ENCODE measurements around the gene JAK2.

JAK2 gene

DNA sequence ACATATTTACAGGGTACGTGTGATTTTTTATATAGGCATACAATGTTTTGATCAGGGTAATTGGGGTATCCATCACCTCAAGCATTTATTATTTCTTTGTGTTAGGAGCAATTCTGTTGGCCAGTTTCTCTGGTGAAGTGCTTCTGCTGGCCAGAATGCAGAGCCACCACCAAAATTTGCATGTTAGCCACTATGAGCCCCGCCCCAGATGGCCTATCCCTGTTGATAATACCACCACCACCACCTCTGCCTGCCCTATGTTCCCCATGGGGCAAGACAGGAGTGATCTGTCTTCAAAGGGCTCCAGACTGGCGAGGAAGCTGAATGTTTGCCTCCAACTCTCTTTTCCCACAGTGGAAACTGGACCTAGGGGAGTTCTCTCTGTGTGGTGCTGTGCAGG is 26.0 kb upstream of the JAK2 start:
- no peaks in the 10 kb centered on the region for H3K36me3 ChIP-seq
- TF ChIP-seq, protein P1, sequence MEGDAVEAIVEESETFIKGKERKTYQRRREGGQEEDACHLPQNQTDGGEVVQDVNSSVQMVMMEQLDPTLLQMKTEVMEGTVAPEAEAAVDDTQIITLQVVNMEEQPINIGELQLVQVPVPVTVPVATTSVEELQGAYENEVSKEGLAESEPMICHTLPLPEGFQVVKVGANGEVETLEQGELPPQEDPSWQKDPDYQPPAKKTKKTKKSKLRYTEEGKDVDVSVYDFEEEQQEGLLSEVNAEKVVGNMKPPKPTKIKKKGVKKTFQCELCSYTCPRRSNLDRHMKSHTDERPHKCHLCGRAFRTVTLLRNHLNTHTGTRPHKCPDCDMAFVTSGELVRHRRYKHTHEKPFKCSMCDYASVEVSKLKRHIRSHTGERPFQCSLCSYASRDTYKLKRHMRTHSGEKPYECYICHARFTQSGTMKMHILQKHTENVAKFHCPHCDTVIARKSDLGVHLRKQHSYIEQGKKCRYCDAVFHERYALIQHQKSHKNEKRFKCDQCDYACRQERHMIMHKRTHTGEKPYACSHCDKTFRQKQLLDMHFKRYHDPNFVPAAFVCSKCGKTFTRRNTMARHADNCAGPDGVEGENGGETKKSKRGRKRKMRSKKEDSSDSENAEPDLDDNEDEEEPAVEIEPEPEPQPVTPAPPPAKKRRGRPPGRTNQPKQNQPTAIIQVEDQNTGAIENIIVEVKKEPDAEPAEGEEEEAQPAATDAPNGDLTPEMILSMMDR (IDR thresholded peaks at IDR 0.05) = no peak
- peaks cover 0 to 61% (median 9%) of the 10 kb centered on the region in 4 donors for H3K4me1 ChIP-seq
- peaks cover 0 to 4% (median 0%) of the 10 kb centered on the region in 3 donors for H3K9me3 ChIP-seq
- intact Hi-C loops (cut with DNase I; ENCODE audit: low total_unique reads) = no loop called here
- H3K27me3 ChIP-seq = no peaks in the 10 kb centered on the region
- H3K27ac ChIP-seq = peak overlapping the region; percentile 24 to 58
- H3K4me3 ChIP-seq = no peak overlapping the region
- no peak for DNase-seq

DNA sequence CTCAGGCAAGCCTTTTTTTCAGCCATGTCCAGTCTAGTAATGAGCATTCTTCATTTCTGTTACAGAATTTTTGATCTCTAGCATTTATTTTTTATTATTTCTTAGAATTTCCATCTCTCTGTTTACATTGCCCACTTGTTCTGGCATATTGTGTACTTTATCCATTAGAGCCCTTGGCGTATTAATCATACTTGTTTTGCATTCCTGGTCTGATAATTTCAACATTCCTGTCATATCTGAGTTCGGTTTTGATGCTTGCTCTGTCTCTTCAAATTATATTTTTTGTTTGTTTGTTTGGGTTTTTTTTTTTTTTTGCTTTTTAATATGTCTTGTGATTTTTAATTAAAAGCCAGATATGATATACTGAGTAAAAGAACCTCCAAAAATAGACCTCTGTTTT is 23.0 kb upstream of the JAK2 start:
- TF ChIP-seq, protein P1 (IDR thresholded peaks at IDR 0.05) = no peak
- H3K9me3 ChIP-seq = peaks cover 0 to 4% (median 0%) of the 10 kb centered on the region in 3 donors
- H3K27me3 ChIP-seq = no peaks in the 10 kb centered on the region
- H3K4me1 ChIP-seq = peaks cover 0 to 91% (median 18%) of the 10 kb centered on the region in 4 donors
- no peaks in the 10 kb centered on the region for H3K36me3 ChIP-seq
- no peak for DNase-seq
- no peak overlapping the region for H3K4me3 ChIP-seq
- intact Hi-C loops (cut with DNase I; ENCODE audit: low total_unique reads) = no loop called here
- peak overlapping the region; percentile 63 to 64 for H3K27ac ChIP-seq

- H3K27me3 ChIP-seq = no peaks in the 10 kb centered on the region
- H3K4me3 ChIP-seq = no peak overlapping the region
- no peak for DNase-seq
- intact Hi-C loops (cut with DNase I; ENCODE audit: low total_unique reads) = no loop called here
- H3K27ac ChIP-seq = peak overlapping the region; percentile 63 to 64
- H3K9me3 ChIP-seq = peaks cover 0 to 4% (median 0%) of the 10 kb centered on the region in 3 donors
- TF ChIP-seq, protein P1 (IDR thresholded peaks at IDR 0.05) = no peak
- no peaks in the 10 kb centered on the region for H3K36me3 ChIP-seq
- peaks cover 0 to 83% (median 18%) of the 10 kb centered on the region in 4 donors for H3K4me1 ChIP-seq
These were observed 20.5 kb upstream of the JAK2 start for GRCh38 chr9:4964540-4964939.

- no peaks in the 10 kb centered on the region for H3K36me3 ChIP-seq
- peaks cover 0 to 76% (median 15%) of the 10 kb centered on the region in 4 donors for H3K4me1 ChIP-seq
- peak overlapping the region; percentile 63 to 64 for H3K27ac ChIP-seq
- intact Hi-C loops (cut with DNase I; ENCODE audit: low total_unique reads) = no loop called here
- peaks cover 0 to 4% (median 0%) of the 10 kb centered on the region in 3 donors for H3K9me3 ChIP-seq
- no peak for DNase-seq
- no peak overlapping the region for H3K4me3 ChIP-seq
- no peaks in the 10 kb centered on the region for H3K27me3 ChIP-seq
- TF ChIP-seq, protein P1 (IDR thresholded peaks at IDR 0.05) = no peak
These were observed 19.8 kb upstream of the JAK2 start for GRCh38 chr9:4965174-4965821.

- Histone ChIP-seq H3K27ac (peak overlapping the region; percentile 8 to 55), H3K4me3 (no peak overlapping the region), H3K36me3 (no peaks in the 10 kb centered on the region), H3K9me3 (peaks cover 0 to 4% (median 0%) of the 10 kb centered on the region in 3 donors), H3K4me1 (peaks cover 0 to 58% (median 13%) of the 10 kb centered on the region in 4 donors), H3K27me3 (no peaks in the 10 kb centered on the region)
- intact Hi-C loops (cut with DNase I; ENCODE audit: low total_unique reads) = no loop called here
- TF ChIP-seq, protein P1 (IDR thresholded peaks at IDR 0.05) = no peak
- DNase-seq = no peak
These were observed 17.5 kb upstream of the JAK2 start for GRCh38 chr9:4967523-4967922.
